HG03159 (cell line): ENCODE measurements around the gene TRIM28.
"Not testable (repeated sequence)": the region's sequence is repeated elsewhere in the genome, so short reads cannot be mapped to it uniquely, and the experiment has no call there.

Source experiments
- ATAC-seq: cut with Tn5 transposase; IDR thresholded peaks from one replicate; pipeline ENCODE4 v1.9.1; 2021; ENCODE audit warnings: mild to moderate bottlenecking, moderate library complexity; ENCODE audit not compliant: unreplicated experiment

TRIM28 gene

GRCh38 chr19:58518256-58519086 is 25.4 kb upstream of the TRIM28 start:
- ATAC-seq = no peak

GRCh38 chr19:58519087-58519354 is 24.8 kb upstream of the TRIM28 start:
- no peak for ATAC-seq

GRCh38 chr19:58519355-58520256 is 24.3 kb upstream of the TRIM28 start, which contains the start of gene ZBTB45:
ZBTB45 (minus strand) TSS chr19:58519810; CDS start chr19:58517673, 2,137 bp downstream.
- peak; percentile 82 for ATAC-seq

GRCh38 chr19:58520257-58520599 is 23.6 kb upstream of the TRIM28 start:
- no peak for ATAC-seq

GRCh38 chr19:58521651-58522050 is 22.2 kb upstream of the TRIM28 start:
- no peak for ATAC-seq

GRCh38 chr19:58522709-58523108 is 21.2 kb upstream of the TRIM28 start:
- ATAC-seq = no peak

- ATAC-seq = no peak
Observed at GRCh38 chr19:58529405-58529804, 14.5 kb upstream of the TRIM28 start.

- ATAC-seq = no peak
Observed at GRCh38 chr19:58531034-58531840, 12.6 kb upstream of the TRIM28 start.

- no peak for ATAC-seq
Observed at GRCh38 chr19:58535857-58536256, 8.0 kb upstream of the TRIM28 start.

GRCh38 chr19:58536852-58537798 is 6.7 kb upstream of the TRIM28 start:
- no peak for ATAC-seq

- no peak for ATAC-seq
Observed at GRCh38 chr19:58538257-58539168, 5.4 kb upstream of the TRIM28 start.

GRCh38 chr19:58539169-58539559 is 4.7 kb upstream of the TRIM28 start:
- not testable (repeated sequence) for ATAC-seq

GRCh38 chr19:58542641-58543372 is 1.1 kb upstream of the TRIM28 start:
- not testable (repeated sequence) for ATAC-seq

- ATAC-seq = peak; percentile 50
Observed at GRCh38 chr19:58544591-58545285, 874 bp downstream of the TRIM28 start.

- ATAC-seq = no peak
Observed at GRCh38 chr19:58545286-58546018, 1.6 kb downstream of the TRIM28 start.

- ATAC-seq = no peak
Observed at GRCh38 chr19:58546019-58546530, 2.2 kb downstream of the TRIM28 start.
